IMR-90 (cell line): Measurements from ENCODE around the gene CLOCK.
"Not testable (repeated sequence)": the region's sequence is repeated elsewhere in the genome, so short reads cannot be mapped to it uniquely, and the experiment has no call there.

Experiments
- BHLHE40 ChIP-seq: fragments of 150-350 bp; IDR thresholded peaks from 2 replicates; pipeline ENCODE4 v1.6.1; 2016; ENCODE audit warnings: mild to moderate bottlenecking, low read depth, low read length
- CHD1 ChIP-seq: IDR thresholded peaks from 2 replicates; pipeline ENCODE4 v1.6.1; 2012; ENCODE audit warnings: low read depth, low read length, improper control_type of control experiment
- FOS ChIP-seq: fragments of 150-350 bp; IDR thresholded peaks from 2 replicates; pipeline ENCODE4 v1.6.1; 2016; ENCODE audit warnings: low read depth, low read length
- MAFK ChIP-seq: IDR thresholded peaks from 2 replicates; pipeline ENCODE4 v1.6.1; 2012; ENCODE audit warnings: low read depth, low read length, improper control_type of control experiment
- MAZ ChIP-seq: IDR thresholded peaks from 2 replicates; pipeline ENCODE4 v1.6.1; 2012; ENCODE audit warnings: low read depth, mild to moderate bottlenecking, low read length, improper control_type of control experiment, moderate library complexity, borderline replicate concordance
- MXI1 ChIP-seq: IDR thresholded peaks from 2 replicates; pipeline ENCODE4 v1.6.1; 2012; ENCODE audit warnings: low read depth, mild to moderate bottlenecking, low read length, moderate library complexity, borderline replicate concordance
- POLR2A ChIP-seq: IDR thresholded peaks from 2 replicates; pipeline ENCODE4 v1.6.1; 2012; ENCODE audit warnings: mild to moderate bottlenecking, low read depth, low read length
- RAD21 ChIP-seq: IDR thresholded peaks from 2 replicates; pipeline ENCODE4 v1.6.1; 2012; ENCODE audit warnings: low read length, improper control_type of control experiment
- RCOR1 ChIP-seq: IDR thresholded peaks from 2 replicates; pipeline ENCODE4 v1.6.1; 2012; ENCODE audit warnings: mild to moderate bottlenecking, low read length, improper control_type of control experiment; ENCODE audit not compliant: insufficient replicate concordance
- RFX5 ChIP-seq: IDR thresholded peaks from 2 replicates; pipeline ENCODE4 v1.8.0; 2012; ENCODE audit warnings: low read depth, mild to moderate bottlenecking, low read length, moderate library complexity
- SMC3 ChIP-seq: fragments of 150-350 bp; IDR thresholded peaks from 2 replicates; pipeline ENCODE4 v1.6.1; 2016; ENCODE audit warnings: low read depth, mild to moderate bottlenecking, antibody characterized with exemption, low read length, moderate library complexity
- TF ChIP-seq, protein P1 (sequence below): conservative IDR thresholded peaks from 2 replicates; pipeline ENCODE4 v1.5.1; 2012; ENCODE audit warnings: mild to moderate bottlenecking, low read depth, low read length, improper control_type of control experiment

- TF ChIP-seq, protein P1, sequence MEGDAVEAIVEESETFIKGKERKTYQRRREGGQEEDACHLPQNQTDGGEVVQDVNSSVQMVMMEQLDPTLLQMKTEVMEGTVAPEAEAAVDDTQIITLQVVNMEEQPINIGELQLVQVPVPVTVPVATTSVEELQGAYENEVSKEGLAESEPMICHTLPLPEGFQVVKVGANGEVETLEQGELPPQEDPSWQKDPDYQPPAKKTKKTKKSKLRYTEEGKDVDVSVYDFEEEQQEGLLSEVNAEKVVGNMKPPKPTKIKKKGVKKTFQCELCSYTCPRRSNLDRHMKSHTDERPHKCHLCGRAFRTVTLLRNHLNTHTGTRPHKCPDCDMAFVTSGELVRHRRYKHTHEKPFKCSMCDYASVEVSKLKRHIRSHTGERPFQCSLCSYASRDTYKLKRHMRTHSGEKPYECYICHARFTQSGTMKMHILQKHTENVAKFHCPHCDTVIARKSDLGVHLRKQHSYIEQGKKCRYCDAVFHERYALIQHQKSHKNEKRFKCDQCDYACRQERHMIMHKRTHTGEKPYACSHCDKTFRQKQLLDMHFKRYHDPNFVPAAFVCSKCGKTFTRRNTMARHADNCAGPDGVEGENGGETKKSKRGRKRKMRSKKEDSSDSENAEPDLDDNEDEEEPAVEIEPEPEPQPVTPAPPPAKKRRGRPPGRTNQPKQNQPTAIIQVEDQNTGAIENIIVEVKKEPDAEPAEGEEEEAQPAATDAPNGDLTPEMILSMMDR = not testable (repeated sequence)
- not testable (repeated sequence) for TF ChIP-seq CHD1, RAD21, SMC3, MXI1, RCOR1, POLR2A, RFX5, FOS, BHLHE40, MAZ
- peak; percentile 62 for TF ChIP-seq MAFK
Observed at GRCh38 chr4:55551964-55552363, 5.3 kb upstream of the CLOCK start.
